Hepatocyte (in vitro differentiated cells): ENCODE data around the gene TAF10. TPM values are rescaled to one million over a fixed set of nuclear protein-coding genes. Genes with fewer than 3 reads are reported as not detected.

Experiments used
- DNase-seq: peaks from one replicate; pipeline ENCODE4 v3.0.0-alpha.2; 2016; ENCODE audit warnings: low spot score
- H2AFZ ChIP-seq: fragments of 200-600 bp; sonication (generic); 2 replicates; pipeline ENCODE4 v1.6.0; 2016; ENCODE audit warnings: antibody characterized with exemption, mild to moderate bottlenecking
- H3K27ac ChIP-seq: fragments of 200-600 bp; sonication (generic); 2 replicates; pipeline ENCODE4 v1.5.1; 2016; ENCODE audit warnings: mild to moderate bottlenecking
- H3K27me3 ChIP-seq: fragments of 200-600 bp; sonication (generic); 2 replicates; pipeline ENCODE4 v1.6.1; 2016
- H3K36me3 ChIP-seq: fragments of 200-600 bp; sonication (generic); replicated peaks from 2 replicates; pipeline ENCODE4 v1.5.1; 2016; ENCODE audit warnings: low read depth; ENCODE audit not compliant: insufficient read depth
- H3K4me1 ChIP-seq: fragments of 200-600 bp; sonication (generic); 2 replicates; pipeline ENCODE4 v1.5.1; 2016; ENCODE audit warnings: mild to moderate bottlenecking, moderate library complexity; ENCODE audit not compliant: insufficient read depth
- H3K4me2 ChIP-seq: fragments of 200-600 bp; sonication (generic); 2 replicates; pipeline ENCODE4 v1.6.0; 2016
- H3K4me3 ChIP-seq: fragments of 200-600 bp; sonication (generic); 2 replicates; pipeline ENCODE4 v1.5.1; 2016; ENCODE audit warnings: mild to moderate bottlenecking
- H3K79me2 ChIP-seq: fragments of 200-600 bp; sonication (generic); 2 replicates; pipeline ENCODE4 v1.6.0; 2017; ENCODE audit warnings: mild to moderate bottlenecking
- H3K9me2 ChIP-seq: fragments of 200-600 bp; sonication (generic); replicated peaks from 2 replicates; pipeline ENCODE4 v1.6.0; 2017; ENCODE audit warnings: mild to moderate bottlenecking; ENCODE audit not compliant: insufficient read depth
- H3K9me3 ChIP-seq: fragments of 200-600 bp; sonication (generic); 2 replicates; pipeline ENCODE4 v1.5.1; 2016; ENCODE audit warnings: low read depth, mild to moderate bottlenecking
- H4K20me1 ChIP-seq: fragments of 200-600 bp; sonication (generic); 2 replicates; pipeline ENCODE4 v1.6.0; 2016; ENCODE audit warnings: mild to moderate bottlenecking; ENCODE audit not compliant: insufficient read depth, poor library complexity, severe bottlenecking
- EZH2 ChIP-seq: fragments of 200-600 bp; sonication (generic); IDR thresholded peaks from 2 replicates; pipeline ENCODE4 v1.6.1; 2016; ENCODE audit warnings: antibody characterized with exemption, mild to moderate bottlenecking, borderline replicate concordance
- EZH2phosphoT487 ChIP-seq: fragments of 200-600 bp; sonication (generic); IDR thresholded peaks from one replicate; pipeline ENCODE4 v1.6.1; 2018; ENCODE audit warnings: antibody characterized with exemption, mild to moderate bottlenecking, low read depth, moderate library complexity; ENCODE audit not compliant: unreplicated experiment, severe bottlenecking
- WGBS: methylation state at CpG from one replicate; pipeline ENCODE4 v1.1.6; 2016; ENCODE audit warnings: low lambda C conversion rate; ENCODE audit errors: missing lambda C conversion rate; 5-methylcytosine and 5-hydroxymethylcytosine counted together
- polyA plus RNA-seq: library from polyadenylated mRNA; unstranded; fragments of >200 nt; fragmentation: Nextera tagmentation; extraction: Ambion mirVana; gene quantifications from 2 replicates; pipeline ENCODE4 v1.2.1, GENCODE V29; 2016
- total RNA-seq: library from RNA; depleted of rRNA; stranded (reverse); fragments of >200 nt; gene quantifications from 2 replicates; pipeline ENCODE4 v1.2.3, GENCODE V29; 2014
- TF ChIP-seq, protein P1 (sequence below): fragments of 200-600 bp; sonication (generic); IDR thresholded peaks from 2 replicates; pipeline ENCODE4 v1.5.1; 2016; ENCODE audit warnings: antibody characterized with exemption, mild to moderate bottlenecking; ENCODE audit not compliant: poor library complexity

Gene TAF10
- total and polyA plus RNA-seq, 2 experiments from 2014 or later: 33.3 to 295 TPM

DNA sequence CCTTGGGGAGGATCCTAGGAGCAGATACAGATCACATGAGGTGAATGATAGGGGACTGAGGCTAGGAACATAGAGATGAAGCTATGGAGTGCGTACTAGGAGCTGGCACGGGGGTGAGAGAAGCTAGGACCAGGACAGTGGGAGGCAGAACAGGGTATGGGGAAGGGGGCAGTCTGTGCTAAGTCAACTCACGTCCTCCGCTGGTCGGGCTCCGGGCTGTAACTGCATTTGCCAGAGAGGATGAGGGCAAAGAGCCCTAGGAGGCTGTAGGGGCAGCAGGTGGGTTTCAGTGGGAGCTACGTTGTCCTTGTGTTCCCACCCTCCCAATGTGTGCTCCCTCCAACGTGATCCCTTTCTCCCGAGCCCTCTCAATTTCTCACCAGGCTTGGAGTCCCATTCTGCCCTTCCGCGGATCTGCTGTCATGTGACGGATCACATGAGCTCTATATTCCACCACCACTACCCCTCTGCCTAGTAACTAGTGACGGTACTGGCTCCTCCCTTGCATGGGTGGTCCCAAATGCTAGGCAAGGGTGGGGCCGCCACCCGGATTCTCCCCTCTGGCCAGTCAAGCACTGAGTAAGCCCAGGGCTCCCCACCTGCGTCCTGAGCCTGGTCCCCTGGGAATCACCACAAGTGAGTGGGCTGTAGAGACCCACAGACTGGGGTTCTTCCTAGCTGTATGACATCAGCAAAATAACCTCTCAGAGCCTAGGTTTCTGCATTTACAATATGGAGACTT, 7.2 kb upstream of the TAF10 start, which contains the start of gene TPP1:
TSS of gene TPP1 (minus strand) at position 419 of the 742 bp plus-strand sequence. CDS start at position 397, 22 bp downstream.
- Histone ChIP-seq H3K27me3 (no peaks in the 10 kb centered on the region), H3K4me3 (peak within 1 kb of the TSS; percentile 50), H3K36me3 (no peaks in the 10 kb centered on the region), H3K4me2 (peak within 1 kb of the TSS; percentile 90), H3K9me2 (no peaks in the 10 kb centered on the region), H3K9me3 (no peaks in the 10 kb centered on the region), H4K20me1 (no peaks in the 10 kb centered on the region), H3K79me2 (peaks cover 15% of the 10 kb centered on the region), H3K4me1 (peaks cover 12% of the 10 kb centered on the region), H3K27ac (peak within 1 kb of the TSS; percentile 79), H2AFZ (peak within 1 kb of the TSS; percentile 61)
- no peak for TF ChIP-seq EZH2phosphoT487
- no peak for TF ChIP-seq EZH2
- TF ChIP-seq, protein P1, sequence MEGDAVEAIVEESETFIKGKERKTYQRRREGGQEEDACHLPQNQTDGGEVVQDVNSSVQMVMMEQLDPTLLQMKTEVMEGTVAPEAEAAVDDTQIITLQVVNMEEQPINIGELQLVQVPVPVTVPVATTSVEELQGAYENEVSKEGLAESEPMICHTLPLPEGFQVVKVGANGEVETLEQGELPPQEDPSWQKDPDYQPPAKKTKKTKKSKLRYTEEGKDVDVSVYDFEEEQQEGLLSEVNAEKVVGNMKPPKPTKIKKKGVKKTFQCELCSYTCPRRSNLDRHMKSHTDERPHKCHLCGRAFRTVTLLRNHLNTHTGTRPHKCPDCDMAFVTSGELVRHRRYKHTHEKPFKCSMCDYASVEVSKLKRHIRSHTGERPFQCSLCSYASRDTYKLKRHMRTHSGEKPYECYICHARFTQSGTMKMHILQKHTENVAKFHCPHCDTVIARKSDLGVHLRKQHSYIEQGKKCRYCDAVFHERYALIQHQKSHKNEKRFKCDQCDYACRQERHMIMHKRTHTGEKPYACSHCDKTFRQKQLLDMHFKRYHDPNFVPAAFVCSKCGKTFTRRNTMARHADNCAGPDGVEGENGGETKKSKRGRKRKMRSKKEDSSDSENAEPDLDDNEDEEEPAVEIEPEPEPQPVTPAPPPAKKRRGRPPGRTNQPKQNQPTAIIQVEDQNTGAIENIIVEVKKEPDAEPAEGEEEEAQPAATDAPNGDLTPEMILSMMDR: no peak
- DNase-seq: peak; percentile 96
- under 1% methylated on average over 16 of the region's 16 CpGs for WGBS

DNA sequence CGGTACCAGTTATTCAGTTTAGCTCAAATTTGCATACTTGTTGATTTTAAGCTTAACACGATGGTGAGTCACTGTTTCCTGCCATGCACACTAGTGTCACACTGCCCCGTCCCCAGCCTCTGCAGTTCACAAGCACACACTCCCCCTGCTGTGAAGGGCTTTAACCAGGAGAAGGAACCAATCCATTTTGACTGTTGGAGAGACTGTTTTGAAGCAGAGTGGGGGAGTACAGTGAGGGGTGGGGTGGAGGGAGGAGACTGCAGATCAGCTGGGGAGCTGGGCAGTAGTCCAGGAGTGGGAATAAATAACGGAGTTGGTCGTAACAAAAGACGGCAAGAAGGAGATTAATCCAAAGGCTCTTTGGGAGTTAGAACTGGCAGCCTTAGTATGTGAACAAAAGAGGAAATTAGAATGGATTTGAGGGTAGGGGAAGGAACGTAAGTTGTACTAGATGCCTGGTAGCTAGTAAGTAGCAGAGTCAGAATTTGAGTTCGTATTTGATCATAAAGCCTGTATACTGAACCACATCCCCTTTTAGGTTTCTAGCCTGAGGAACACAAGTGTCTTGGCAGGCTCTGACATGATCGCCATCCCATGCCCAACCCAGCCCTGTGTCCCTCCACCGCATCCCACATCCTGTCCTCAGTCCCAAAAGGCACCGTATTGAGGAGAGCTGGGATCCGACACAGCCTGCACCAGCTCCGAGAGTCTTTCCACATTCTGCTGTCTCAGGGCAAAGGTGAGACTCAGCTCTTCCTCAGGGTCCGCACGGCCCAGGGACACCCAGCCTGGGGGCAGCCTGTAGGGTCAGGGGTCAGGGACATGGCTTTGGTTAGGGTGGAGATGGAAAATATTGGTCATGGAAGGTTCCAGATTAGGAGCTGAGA, 6.3 kb upstream of the TAF10 start:
- peak; percentile 80 for DNase-seq
- WGBS: 38% methylated on average over 15 of the region's 15 CpGs

DNA sequence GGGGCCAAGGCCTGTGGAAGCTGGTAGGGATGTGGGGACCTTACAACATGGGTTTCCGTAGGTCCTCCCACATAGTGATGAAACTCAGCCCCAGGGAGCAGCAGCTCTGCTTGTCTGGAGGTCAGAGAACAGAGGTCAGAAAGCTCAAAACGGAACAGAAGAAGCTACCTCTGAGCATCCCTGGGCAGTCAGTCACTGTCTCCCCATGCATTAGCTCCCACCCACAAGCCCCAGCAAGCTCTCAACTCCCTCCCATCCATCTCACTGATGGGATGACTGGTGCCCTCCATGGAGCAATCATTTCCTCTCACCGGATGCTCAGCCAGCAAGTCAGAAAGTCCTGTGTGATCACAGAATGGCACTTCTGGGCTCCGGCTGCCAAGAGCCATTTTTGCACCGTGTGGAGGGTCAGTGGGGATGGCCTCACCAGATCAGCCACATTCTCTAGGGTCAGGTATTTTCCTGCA, 5.3 kb upstream of the TAF10 start:
- Histone ChIP-seq H3K79me2 (peaks cover 15% of the 10 kb centered on the region), H3K27ac (peak overlapping the region; percentile 5), H3K9me3 (no peaks in the 10 kb centered on the region), H3K4me2 (peak overlapping the region; percentile 90), H3K36me3 (no peaks in the 10 kb centered on the region), H2AFZ (no peak overlapping the region), H3K9me2 (no peaks in the 10 kb centered on the region), H3K4me1 (peaks cover 18% of the 10 kb centered on the region), H3K4me3 (no peak overlapping the region), H3K27me3 (no peaks in the 10 kb centered on the region), H4K20me1 (no peaks in the 10 kb centered on the region)
- DNase-seq: no peak
- 95% methylated on average over 5 of the region's 5 CpGs for WGBS
- TF ChIP-seq EZH2phosphoT487 (no peak), EZH2 (no peak)
- TF ChIP-seq, protein P1: no peak

More for the DNA sequence above, 6.3 kb upstream of the TAF10 start:
- Histone ChIP-seq H3K36me3 (no peaks in the 10 kb centered on the region), H3K79me2 (peaks cover 15% of the 10 kb centered on the region), H3K4me3 (peak overlapping the region; percentile 50), H3K4me1 (peaks cover 13% of the 10 kb centered on the region), H3K27ac (peak overlapping the region; percentile 79), H3K4me2 (peak overlapping the region; percentile 90), H3K27me3 (no peaks in the 10 kb centered on the region), H4K20me1 (no peaks in the 10 kb centered on the region), H3K9me2 (no peaks in the 10 kb centered on the region), H2AFZ (peak overlapping the region; percentile 61), H3K9me3 (no peaks in the 10 kb centered on the region)
- TF ChIP-seq, protein P1: no peak
- TF ChIP-seq EZH2phosphoT487 (no peak), EZH2 (no peak)
